ENCODE results near the gene COL26A1. TPM values are rescaled to one million over a fixed set of nuclear protein-coding genes. Genes with fewer than 3 reads are reported as not detected.
"Not testable (repeated sequence)": the region's sequence is repeated elsewhere in the genome, so short reads cannot be mapped to it uniquely, and the experiment has no call there.

Gene COL26A1
- total RNA-seq, 2 experiments from 2014 or later: not detected

DNA sequence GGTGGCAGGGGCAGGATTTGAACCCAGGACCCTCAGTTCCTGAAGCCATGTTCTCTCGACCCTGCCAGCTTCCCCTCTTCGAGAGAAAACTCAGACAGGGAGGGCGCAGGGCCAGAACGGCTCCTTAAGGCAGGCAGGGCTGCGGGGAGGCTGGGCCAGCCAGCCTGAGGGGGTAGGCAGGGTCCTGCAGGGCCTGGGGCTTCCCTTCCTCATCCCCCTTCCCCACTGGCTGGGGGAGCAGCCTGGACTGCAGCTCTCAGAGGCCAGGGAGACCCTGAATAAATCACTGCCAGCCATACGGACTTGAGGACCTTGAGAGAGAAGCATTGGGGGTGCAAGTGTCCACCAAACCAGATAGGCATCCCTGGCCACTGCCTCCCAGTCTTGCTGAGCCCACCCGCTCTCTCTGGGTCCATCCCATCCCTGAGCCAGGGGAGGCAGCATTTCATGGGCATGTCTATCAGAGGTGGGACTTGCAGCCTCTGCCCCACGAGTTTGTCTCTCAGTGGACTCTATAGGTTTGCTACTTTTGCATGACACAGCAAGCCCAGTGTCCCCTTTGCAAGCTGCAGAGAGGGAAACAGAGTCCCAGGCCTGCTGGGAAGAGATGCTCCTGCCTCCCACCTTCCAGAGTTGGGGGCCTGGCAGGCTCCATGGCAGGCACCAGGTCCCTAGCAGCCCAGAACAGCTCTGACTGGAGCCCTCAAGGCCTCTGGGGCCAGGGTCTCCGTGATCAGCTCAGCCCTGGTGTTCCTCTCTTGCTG, 195.5 kb downstream of the COL26A1 start:
- Mint-ChIP-seq H3K4me1 (no peaks in the 10 kb centered on the region), H3K4me3 (no peak overlapping the region), H3K9me3 (no peaks in the 10 kb centered on the region), H3K27me3 (peaks cover 2% of the 10 kb centered on the region), H3K36me3 (no peaks in the 10 kb centered on the region), H3K27ac (no peak overlapping the region)
- DNase-seq (no peak), ATAC-seq (ENCODE audit: low read depth) (no peak)
- POLR2A ChIA-PET: no interaction called here

DNA sequence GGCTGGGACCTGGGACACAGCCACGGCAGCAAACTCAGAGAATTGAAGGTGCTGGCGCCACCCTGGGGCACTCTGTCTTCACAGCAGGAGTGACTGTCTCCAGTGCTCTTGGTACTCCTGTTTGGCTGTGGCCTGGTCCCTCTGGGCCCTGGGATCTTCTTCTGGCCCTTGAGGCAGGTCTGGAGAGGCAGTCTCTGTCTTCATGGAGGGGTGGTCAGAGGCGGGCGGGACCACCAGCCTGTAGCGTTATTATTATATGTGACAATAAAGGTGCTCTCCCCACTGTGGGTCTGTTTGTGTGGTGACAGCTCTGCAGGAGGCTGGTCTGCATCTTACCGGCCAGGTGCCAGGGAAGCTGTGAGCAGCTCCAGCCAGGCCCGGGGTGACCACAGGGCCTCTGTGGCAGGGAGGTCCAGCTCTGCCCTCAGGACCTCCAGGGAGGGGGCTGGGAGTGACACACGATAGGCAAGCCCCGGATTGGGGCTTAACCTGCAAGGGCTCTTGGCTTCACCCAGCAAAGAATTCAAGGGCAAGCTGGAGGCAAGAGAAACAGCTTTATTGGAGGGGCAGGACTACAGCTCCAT, 196.2 kb downstream of the COL26A1 start:
- Mint-ChIP-seq H3K27ac (no peak overlapping the region), H3K36me3 (no peaks in the 10 kb centered on the region), H3K27me3 (peaks cover 2% of the 10 kb centered on the region), H3K4me3 (no peak overlapping the region), H3K4me1 (no peaks in the 10 kb centered on the region), H3K9me3 (no peaks in the 10 kb centered on the region)
- ATAC-seq (ENCODE audit: low read depth) (no peak), DNase-seq (no peak)
- POLR2A ChIA-PET: no interaction called here

DNA sequence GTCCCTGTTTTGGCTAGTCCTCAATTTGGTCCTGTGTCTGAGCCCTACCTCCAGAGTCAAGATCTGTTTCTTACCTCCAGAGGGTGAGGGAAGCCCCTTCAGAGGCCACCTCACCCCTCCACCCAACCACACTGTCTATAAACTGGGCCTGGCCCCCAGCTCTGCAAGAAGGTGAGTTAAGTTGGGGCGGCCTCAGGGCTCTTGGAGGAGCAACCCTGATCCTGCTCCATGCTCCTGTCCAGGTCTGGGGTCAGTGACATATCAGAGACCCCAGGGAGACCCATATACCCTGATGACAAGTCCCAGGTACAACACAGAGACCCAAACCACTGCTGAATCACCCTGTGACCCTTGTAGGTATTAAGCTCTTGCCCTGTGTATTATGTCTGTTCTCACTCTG, 196.9 kb downstream of the COL26A1 start:
- ATAC-seq (ENCODE audit: low read depth) (no peak), DNase-seq (no peak)
- Mint-ChIP-seq H3K9me3 (no peaks in the 10 kb centered on the region), H3K27me3 (peaks cover 2% of the 10 kb centered on the region), H3K4me1 (peaks cover 3% of the 10 kb centered on the region), H3K36me3 (no peaks in the 10 kb centered on the region), H3K27ac (no peak overlapping the region), H3K4me3 (no peak overlapping the region)
- POLR2A ChIA-PET: no interaction called here

DNA sequence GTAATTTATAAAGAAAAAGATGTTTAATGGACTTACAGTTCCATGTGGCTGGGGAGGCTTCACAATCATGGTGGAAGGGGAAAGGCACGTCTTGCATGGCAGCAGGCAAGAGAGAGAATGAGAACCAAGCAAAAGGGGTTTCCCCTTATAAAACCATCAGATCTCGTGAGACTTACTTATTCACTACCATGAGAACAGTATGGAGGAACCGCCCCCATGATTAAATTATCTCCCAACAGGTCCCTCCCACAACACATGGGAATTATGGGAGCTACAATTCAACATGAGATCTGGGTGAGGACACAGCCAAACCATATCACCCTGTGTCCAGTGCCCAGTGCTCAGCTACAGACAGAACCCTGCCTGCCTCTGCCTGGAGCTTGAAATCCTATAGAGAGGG, 197.3 kb downstream of the COL26A1 start:
- not testable (repeated sequence) for H3K27ac Mint-ChIP-seq; H3K4me3 Mint-ChIP-seq; H3K9me3 Mint-ChIP-seq; H3K4me1 Mint-ChIP-seq; H3K36me3 Mint-ChIP-seq; ATAC-seq (ENCODE audit: low read depth); H3K27me3 Mint-ChIP-seq; DNase-seq
- POLR2A ChIA-PET: interaction anchor here (0.6 kb wide), 1 partner anchor 63 kb away, joined by 4 read pairs; no protein-coding TSS in a partner anchor

DNA sequence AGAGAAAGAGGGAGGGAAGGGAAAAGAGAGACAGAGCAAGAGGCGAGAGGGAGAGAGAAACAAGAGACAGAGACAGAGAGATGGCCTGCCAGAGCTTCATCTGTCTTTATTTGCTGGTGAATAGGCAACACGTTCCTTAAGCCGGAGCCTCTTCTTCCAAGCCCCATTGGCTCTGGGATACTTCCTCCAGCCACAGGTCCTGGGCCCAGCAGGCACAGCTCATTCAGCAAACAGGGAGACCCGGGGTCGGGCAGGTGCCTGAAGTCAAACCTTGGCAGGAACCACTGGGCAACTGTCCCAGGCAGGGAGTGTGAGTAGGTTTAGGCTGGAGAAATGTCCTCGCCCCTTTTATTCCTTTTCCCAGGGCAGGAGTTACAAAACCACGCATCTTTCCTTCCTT, 198.2 kb downstream of the COL26A1 start:
- H3K36me3 Mint-ChIP-seq: no peaks in the 10 kb centered on the region
- ATAC-seq (ENCODE audit: low read depth) (no peak), DNase-seq (no peak)
- H3K9me3 Mint-ChIP-seq: no peaks in the 10 kb centered on the region
- POLR2A ChIA-PET: no interaction called here
- H3K4me3 Mint-ChIP-seq: no peak overlapping the region
- H3K27ac Mint-ChIP-seq: no peak overlapping the region
- peaks cover 3% of the 10 kb centered on the region for H3K4me1 Mint-ChIP-seq
- peaks cover 2% of the 10 kb centered on the region for H3K27me3 Mint-ChIP-seq

DNA sequence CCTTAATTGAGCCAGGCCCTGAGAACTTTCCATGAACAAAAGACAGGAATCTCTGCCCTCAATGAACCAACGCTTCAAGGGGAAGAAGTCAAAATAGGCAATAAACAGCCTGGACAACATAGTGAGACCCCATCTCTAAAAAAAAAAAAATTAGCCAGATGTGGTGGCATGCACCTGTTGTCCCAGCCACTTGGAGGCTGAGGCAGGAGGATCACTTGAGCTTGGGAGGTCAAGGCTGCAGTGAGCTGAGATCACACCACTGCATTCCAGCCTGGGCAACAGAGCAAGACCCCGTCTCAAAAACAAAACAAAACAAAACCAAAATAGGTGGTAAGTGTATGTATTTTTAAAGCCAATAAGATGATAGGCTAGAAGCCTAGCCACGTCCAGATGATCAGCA, 198.6 kb downstream of the COL26A1 start:
- not testable (repeated sequence) for H3K27me3 Mint-ChIP-seq

DNA sequence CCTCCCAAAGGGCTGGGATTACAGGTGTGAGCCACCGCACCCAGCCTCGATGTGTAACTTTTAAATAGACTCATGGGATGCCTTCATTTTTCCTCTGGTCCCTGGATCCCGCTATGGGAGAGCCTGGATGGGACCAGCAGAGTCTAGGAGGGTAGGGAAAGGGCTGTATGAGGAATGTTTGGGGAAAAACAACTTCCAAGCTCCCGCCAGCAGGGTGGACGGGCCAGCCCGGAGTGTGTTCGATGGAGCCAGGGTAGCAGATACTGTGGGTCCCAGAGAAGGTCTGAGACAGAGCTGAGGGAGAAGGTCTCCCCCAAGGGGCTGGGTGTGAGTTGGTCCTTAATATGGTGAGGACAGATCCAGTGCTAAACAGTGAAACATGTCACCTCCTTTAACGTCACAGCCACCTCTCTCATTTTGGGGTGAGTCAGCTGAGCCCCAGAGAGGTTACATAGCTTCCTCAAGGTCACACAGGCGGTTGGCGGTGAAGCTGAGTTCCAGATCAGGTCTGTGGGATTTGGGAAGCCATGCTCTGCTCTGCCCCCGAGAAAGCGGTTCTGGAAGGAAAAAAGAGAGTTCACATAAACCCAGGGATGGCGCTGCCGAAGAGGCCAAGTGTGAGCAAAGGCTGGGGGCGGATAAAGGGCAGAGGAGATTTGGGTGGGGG, 200.0 kb downstream of the COL26A1 start:
- POLR2A ChIA-PET: no interaction called here
- no peak overlapping the region for H3K27ac Mint-ChIP-seq
- H3K27me3 Mint-ChIP-seq: peaks cover 2% of the 10 kb centered on the region
- no peaks in the 10 kb centered on the region for H3K36me3 Mint-ChIP-seq
- DNase-seq (no peak), ATAC-seq (ENCODE audit: low read depth) (no peak)
- H3K4me3 Mint-ChIP-seq: no peak overlapping the region
- no peaks in the 10 kb centered on the region for H3K9me3 Mint-ChIP-seq
- peaks cover 10% of the 10 kb centered on the region for H3K4me1 Mint-ChIP-seq

More for the DNA sequence above, 198.6 kb downstream of the COL26A1 start:
- ATAC-seq (ENCODE audit: low read depth); H3K9me3 Mint-ChIP-seq; H3K4me1 Mint-ChIP-seq; H3K4me3 Mint-ChIP-seq; H3K27ac Mint-ChIP-seq; H3K36me3 Mint-ChIP-seq; DNase-seq; POLR2A ChIA-PET: not testable (repeated sequence)

DNA sequence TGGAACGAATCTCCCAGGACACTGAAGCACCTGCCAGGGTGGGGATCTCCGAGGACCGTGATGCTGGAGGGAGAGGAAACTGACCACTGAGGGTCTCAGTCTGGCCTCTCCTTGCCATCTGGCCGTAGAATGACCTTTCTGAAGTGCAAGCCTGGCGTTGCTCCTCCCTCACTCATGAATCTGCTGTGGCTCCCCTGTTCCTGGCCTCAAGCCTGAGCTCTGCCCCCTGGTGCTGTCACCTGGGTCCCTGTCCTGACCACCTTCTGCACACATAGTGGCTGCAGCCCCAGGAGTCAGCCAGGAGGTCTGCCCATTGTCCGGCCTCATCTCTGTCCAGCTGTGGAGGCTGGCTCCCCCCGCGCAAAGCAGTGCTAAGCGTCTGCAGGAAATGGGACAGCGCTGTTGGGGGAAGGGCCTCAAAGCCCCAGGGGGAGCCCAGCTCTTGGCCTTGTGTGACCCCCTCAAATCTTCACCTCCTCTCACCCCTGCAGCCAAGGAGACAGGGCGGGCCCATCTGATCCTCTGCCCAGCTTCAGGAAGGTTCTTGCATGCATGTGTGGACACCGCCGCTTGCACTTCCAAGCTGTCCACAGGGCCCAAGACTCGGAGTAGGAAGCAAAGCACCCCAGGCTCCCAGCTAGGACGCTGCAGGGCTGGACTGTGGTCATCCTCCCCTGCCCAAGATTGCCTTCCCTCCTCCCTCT, 200.7 kb downstream of the COL26A1 start:
- no peak for DNase-seq
- Mint-ChIP-seq H3K27ac (no peak overlapping the region), H3K27me3 (peaks cover 3% of the 10 kb centered on the region), H3K4me1 (peaks cover 10% of the 10 kb centered on the region), H3K9me3 (no peaks in the 10 kb centered on the region), H3K4me3 (no peak overlapping the region), H3K36me3 (no peaks in the 10 kb centered on the region)
- POLR2A ChIA-PET: no interaction called here
- no peak for ATAC-seq (ENCODE audit: low read depth)

DNA sequence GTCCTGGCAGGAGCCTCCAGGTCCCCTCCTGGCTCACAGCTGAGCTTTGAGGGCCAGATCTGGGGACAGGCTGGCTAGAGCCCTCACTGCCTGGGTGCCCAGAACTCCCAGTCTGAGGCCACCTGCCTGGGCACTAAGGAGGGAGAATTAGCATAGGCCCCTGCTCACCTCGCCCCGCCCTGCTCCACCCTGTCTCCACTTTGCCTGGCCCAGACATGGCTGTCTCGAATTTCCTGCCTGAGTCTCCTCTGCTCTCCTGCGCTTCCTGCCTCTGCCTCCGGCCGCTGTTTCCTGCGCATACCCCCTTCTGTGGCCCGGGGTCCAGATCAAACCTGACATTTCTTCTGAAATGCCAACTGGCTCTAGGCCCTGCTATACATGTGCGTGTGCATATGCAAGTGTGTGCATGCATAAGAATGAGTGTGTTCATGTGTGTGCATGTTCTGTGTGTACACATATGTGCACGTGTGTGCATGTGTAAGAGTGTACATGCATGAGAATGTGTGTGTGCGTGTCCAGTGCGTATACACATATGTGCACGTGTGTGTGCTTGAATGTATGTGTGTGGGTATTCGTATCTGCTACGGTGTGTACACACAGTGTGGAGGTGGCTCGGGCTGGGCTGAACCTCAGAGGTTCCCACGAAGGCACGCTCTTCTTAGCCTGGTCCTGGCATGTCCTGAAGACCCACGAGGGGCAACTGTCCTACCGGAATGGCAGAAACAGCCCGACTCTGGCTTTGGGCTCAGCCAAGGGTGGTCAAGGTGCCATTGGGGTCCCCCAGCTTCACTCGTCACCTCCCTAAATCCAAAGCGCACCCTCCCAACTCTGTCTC, 201.5 kb downstream of the COL26A1 start:
- ATAC-seq (ENCODE audit: low read depth): peak; percentile 43
- no peak for DNase-seq
- Mint-ChIP-seq H3K36me3 (no peaks in the 10 kb centered on the region), H3K27me3 (peaks cover 5% of the 10 kb centered on the region), H3K4me3 (peak overlapping the region; percentile 51), H3K27ac (no peak overlapping the region), H3K4me1 (peaks cover 10% of the 10 kb centered on the region), H3K9me3 (no peaks in the 10 kb centered on the region)
- POLR2A ChIA-PET: no interaction called here

DNA sequence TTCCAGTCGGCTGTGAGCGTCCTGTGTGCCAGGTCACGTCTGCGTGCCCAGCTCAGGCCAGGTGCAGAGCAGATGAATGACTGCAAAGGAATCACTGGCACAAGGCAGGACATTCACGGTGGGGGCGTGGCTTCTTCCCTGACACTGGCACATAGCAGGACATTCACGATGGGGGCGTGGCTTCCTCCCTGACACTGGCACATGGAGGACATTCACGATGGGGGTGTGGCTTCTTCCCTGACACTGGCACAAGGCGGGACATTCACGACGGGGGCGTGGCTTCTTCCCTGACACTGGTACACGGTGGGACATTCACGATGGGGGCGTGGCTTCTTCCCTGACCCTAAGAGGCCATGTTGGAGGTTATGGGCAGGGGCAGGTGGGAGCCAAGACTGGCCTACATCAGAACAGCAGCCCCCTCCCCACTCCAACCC, 202.1 kb downstream of the COL26A1 start:
- Mint-ChIP-seq H3K27me3 (peaks cover 7% of the 10 kb centered on the region), H3K4me3 (no peak overlapping the region), H3K9me3 (no peaks in the 10 kb centered on the region), H3K4me1 (peaks cover 10% of the 10 kb centered on the region), H3K36me3 (no peaks in the 10 kb centered on the region), H3K27ac (no peak overlapping the region)
- DNase-seq: no peak
- no peak for ATAC-seq (ENCODE audit: low read depth)
- POLR2A ChIA-PET: no interaction called here

DNA sequence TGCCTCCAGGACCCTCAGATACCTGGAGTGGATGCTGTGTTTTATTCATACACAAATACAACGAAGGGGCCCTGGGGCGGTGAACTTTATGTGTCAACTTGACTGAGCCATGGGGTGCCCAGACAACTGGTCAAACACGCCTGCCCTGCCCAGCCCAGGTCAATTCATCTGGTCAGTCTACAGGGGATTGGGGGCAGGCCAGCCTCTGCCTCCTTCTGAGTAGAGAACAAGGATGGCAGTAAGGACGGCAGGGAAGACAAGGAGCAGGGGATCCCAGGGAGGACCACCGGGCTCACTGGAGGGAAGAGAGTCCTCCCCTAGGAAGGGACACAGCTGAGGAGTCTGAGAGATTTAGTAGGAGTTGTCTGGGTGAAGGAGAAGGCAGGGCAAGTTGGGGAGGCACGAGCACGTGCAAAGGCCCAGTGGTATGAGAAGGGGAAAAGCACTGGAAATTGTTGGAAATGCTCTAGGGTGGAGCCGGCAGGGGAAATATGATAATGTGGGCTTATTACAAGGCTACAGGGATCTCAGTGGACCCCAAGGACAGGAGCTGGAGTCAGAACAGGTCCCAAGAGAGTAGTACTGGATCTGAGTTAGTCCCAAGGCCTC, 203.0 kb downstream of the COL26A1 start:
- POLR2A ChIA-PET: no interaction called here
- peaks cover 8% of the 10 kb centered on the region for H3K27me3 Mint-ChIP-seq
- no peak overlapping the region for H3K27ac Mint-ChIP-seq
- ATAC-seq (ENCODE audit: low read depth) (no peak), DNase-seq (no peak)
- no peaks in the 10 kb centered on the region for H3K36me3 Mint-ChIP-seq
- no peak overlapping the region for H3K4me3 Mint-ChIP-seq
- no peaks in the 10 kb centered on the region for H3K9me3 Mint-ChIP-seq
- H3K4me1 Mint-ChIP-seq: peaks cover 10% of the 10 kb centered on the region

DNA sequence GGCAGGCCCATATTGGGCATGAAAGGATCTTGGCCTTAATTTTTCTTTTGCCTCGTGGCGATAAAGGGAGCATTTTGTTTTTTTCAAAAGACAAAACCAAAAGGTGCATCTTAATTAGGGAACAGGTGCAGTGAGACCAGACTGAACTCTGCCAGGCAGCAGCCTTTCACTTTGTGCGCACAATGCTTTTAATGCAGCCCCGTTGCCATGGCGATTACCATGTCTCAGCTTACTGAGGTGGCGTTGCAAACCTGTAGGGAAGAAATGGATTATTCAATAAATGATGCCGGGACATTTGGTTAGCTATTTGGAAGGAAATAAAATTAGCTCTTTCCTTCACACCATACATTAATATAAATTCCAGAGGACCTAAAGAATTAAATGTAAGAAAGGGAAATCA, 204.6 kb downstream of the COL26A1 start:
- Mint-ChIP-seq H3K4me3 (no peak overlapping the region), H3K36me3 (no peaks in the 10 kb centered on the region), H3K9me3 (no peaks in the 10 kb centered on the region), H3K4me1 (peaks cover 10% of the 10 kb centered on the region), H3K27me3 (peaks cover 17% of the 10 kb centered on the region), H3K27ac (no peak overlapping the region)
- no peak for ATAC-seq (ENCODE audit: low read depth)
- POLR2A ChIA-PET: no interaction called here
- DNase-seq: no peak

DNA sequence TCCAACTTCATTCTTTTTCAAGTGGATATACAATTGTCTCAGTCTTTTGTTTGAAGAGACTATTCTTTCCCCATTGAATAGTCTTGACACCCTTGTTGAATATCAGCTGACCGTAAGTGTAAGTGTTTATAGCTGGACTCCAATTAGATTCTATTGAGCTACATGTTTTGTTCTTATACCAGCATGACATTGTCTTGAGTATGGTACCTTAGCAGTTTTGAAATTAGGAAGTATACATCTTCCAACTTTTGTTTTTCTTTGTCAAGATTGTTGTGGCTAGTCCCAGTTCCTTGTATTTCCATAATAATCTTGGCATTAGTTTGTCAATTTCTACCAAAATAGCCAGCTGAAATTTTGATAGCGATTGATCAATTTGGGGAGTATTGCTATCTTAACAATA, 209.5 kb downstream of the COL26A1 start:
- no peak overlapping the region for H3K4me3 Mint-ChIP-seq
- peaks cover 8% of the 10 kb centered on the region for H3K9me3 Mint-ChIP-seq
- H3K27ac Mint-ChIP-seq: no peak overlapping the region
- H3K36me3 Mint-ChIP-seq: no peaks in the 10 kb centered on the region
- DNase-seq (no peak), ATAC-seq (ENCODE audit: low read depth) (no peak)
- no peaks in the 10 kb centered on the region for H3K4me1 Mint-ChIP-seq
- POLR2A ChIA-PET: no interaction called here
- peaks cover 29% of the 10 kb centered on the region for H3K27me3 Mint-ChIP-seq

All from activated naive CD8-positive, alpha-beta T cell treated with anti-CD3 and anti-CD28 coated beads, Interleukin-2, amount 10 ng/mL, durations not matched to agents 7 days and 5 days (primary cell).